Keratinocyte (primary cell): Measurements from ENCODE around the gene NKD1. TPM values are rescaled to one million over a fixed set of nuclear protein-coding genes. Genes with fewer than 3 reads are reported as not detected.

Experiments used
- DNase-seq: peaks from one replicate; pipeline ENCODE4 v3.0.0-alpha.2; 2011; ENCODE audit warnings: low read depth, missing footprints, low spot score
- FAIRE-seq: peaks from 2 replicates; lab custom pipeline; 2011; peaks lifted over from hg19 to GRCh38; lab: Jason Lieb, UNC
- H2AFZ ChIP-seq: 2 replicates; pipeline ENCODE4 v1.6.0; 2012; ENCODE audit warnings: low read length, control low read depth, inconsistent platforms; ENCODE audit not compliant: control insufficient read depth
- H3K27ac ChIP-seq: 2 replicates; pipeline ENCODE4 v1.5.1; 2011; ENCODE audit warnings: low read length; ENCODE audit not compliant: control insufficient read depth, insufficient read depth
- H3K27me3 ChIP-seq: 3 replicates; pipeline ENCODE4 v1.6.0; 2011; ENCODE audit warnings: low read length; ENCODE audit not compliant: control insufficient read depth, insufficient read depth; ENCODE audit errors: extremely low read depth
- H3K36me3 ChIP-seq, 2 experiments: 2 replicates in 1 of 2; 3 replicates in 1 of 2; pipeline ENCODE4 v1.5.1; 2011; ENCODE audit warnings: low read length in 2 of 2, mild to moderate bottlenecking in 1 of 2; ENCODE audit not compliant: control insufficient read depth in 2 of 2, insufficient read depth in 2 of 2; ENCODE audit errors: extremely low read depth in 1 of 2
- H3K4me1 ChIP-seq: 3 replicates; pipeline ENCODE4 v1.5.1; 2011; ENCODE audit warnings: low read length; ENCODE audit not compliant: control insufficient read depth, insufficient read depth; ENCODE audit errors: extremely low read depth
- H3K4me2 ChIP-seq: 3 replicates; pipeline ENCODE4 v1.6.0; 2011; ENCODE audit warnings: low read depth, low read length; ENCODE audit not compliant: control insufficient read depth, insufficient read depth; ENCODE audit errors: extremely low read depth
- H3K4me3 ChIP-seq, 3 experiments: fragments of 200-600 bp in 1 of 3; sonication (generic) in 1 of 3; 2 replicates in 2 of 3; 3 replicates in 1 of 3; pipeline ENCODE4 v1.5.1; 2011 to 2016; ENCODE audit warnings: low read length in 3 of 3, mild to moderate bottlenecking in 3 of 3, control low read depth in 2 of 3, inconsistent platforms in 1 of 3, low read depth in 1 of 3, mixed read lengths in 1 of 3, mixed run types in 1 of 3, moderate library complexity in 1 of 3; ENCODE audit not compliant: control insufficient read depth in 2 of 3, insufficient read depth in 2 of 3; ENCODE audit errors: extremely low read depth in 1 of 3
- H3K79me2 ChIP-seq: 2 replicates; pipeline ENCODE4 v1.6.0; 2012; ENCODE audit warnings: low read length; ENCODE audit not compliant: control insufficient read depth, insufficient read depth
- H3K9ac ChIP-seq: 3 replicates; pipeline ENCODE4 v1.6.0; 2011; ENCODE audit warnings: low read length; ENCODE audit not compliant: control insufficient read depth, insufficient read depth; ENCODE audit errors: extremely low read depth
- H3K9me1 ChIP-seq: 3 replicates; pipeline ENCODE4 v1.6.0; 2011; ENCODE audit warnings: low read length; ENCODE audit not compliant: control insufficient read depth, insufficient read depth; ENCODE audit errors: extremely low read depth
- H3K9me3 ChIP-seq: 2 replicates; pipeline ENCODE4 v1.5.1; 2012; ENCODE audit warnings: low read depth, low read length; ENCODE audit not compliant: control insufficient read depth
- H4K20me1 ChIP-seq: 3 replicates; pipeline ENCODE4 v1.6.0; 2011; ENCODE audit warnings: low read length; ENCODE audit not compliant: control insufficient read depth, insufficient read depth; ENCODE audit errors: extremely low read depth
- EZH2 ChIP-seq: IDR thresholded peaks from one replicate; pipeline ENCODE4 v1.6.1; 2012; ENCODE audit warnings: inconsistent platforms, mild to moderate bottlenecking, low read length, moderate library complexity
- dilution Hi-C: fragments of 300-500 bp; cut with MboI; formaldehyde crosslinking; loops from one replicate; pipeline ENCODE4 v1.7.0; 2020; ENCODE audit warnings: low sequenced_read_pairs; ENCODE audit not compliant: extremely low pct_ligation_motif_present
- polyA plus RNA-seq, 5 experiments: library from polyadenylated mRNA; depleted of rRNA in 3 of 5; stranded (reverse) in 3 of 5; stranded (forward) in 1 of 5; unstranded in 1 of 5; fragments of >200 nt; gene quantifications; 1 replicate in 1 of 5; 2 replicates in 3 of 5; 3 replicates in 1 of 5; pipeline versions ENCODE4 v1.2.1 to v1.2.3, GENCODE V29; 2011 to 2012; ENCODE audit warnings: missing spikeins in 2 of 5, low read depth in 1 of 5, low replicate concordance in 1 of 5
- TF ChIP-seq, protein P1 (sequence below), 3 experiments: IDR thresholded peaks in 1 of 3; conservative IDR thresholded peaks in 1 of 3; optimal IDR thresholded peaks in 1 of 3; 2 replicates in 2 of 3; 3 replicates in 1 of 3; pipeline versions ENCODE3 to v1.5.1; 2011; ENCODE audit warnings: low read length in 3 of 3, mild to moderate bottlenecking in 3 of 3, moderate library complexity in 2 of 3, control low read depth in 1 of 3, inconsistent platforms in 1 of 3; ENCODE audit not compliant: insufficient read depth in 2 of 3; ENCODE audit errors: extremely low read depth in 1 of 3

Gene NKD1
- polyA plus RNA-seq, 1 donor (not counting 4 experiments of a cell fraction or from before 2014, with no cell fraction given) = 0.62 TPM

DNA sequence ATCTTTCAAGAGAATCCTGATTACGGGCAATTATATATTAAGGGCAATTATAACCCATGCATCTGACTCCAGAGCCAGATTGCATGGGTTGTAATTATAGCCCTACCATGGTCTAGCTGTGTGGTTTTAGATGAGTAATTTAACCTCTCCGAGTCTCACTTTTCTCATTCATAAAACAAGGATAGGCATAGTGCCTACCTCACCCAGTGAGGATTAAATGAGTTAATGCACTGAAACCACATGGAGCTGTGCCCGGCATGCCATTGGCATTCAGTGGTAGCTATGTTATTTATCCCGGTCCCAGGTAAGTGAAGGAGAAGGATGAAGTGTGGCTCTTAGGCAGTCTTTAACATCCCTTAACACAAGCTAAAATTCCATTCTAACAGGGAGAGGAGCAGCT, 126.6 kb downstream of the NKD1 start:
- Histone ChIP-seq H3K4me3 (no peak overlapping the region), H3K36me3 (no peaks in the 10 kb centered on the region), H3K27ac (no peak overlapping the region), H3K9ac (no peak overlapping the region), H2AFZ (no peak overlapping the region), H3K9me3 (peaks cover 9% of the 10 kb centered on the region), H3K79me2 (no peaks in the 10 kb centered on the region), H3K9me1 (no peaks in the 10 kb centered on the region), H4K20me1 (no peaks in the 10 kb centered on the region), H3K4me2 (no peak overlapping the region), H3K27me3 (no peaks in the 10 kb centered on the region), H3K4me1 (no peaks in the 10 kb centered on the region)
- dilution Hi-C loops = no loop called here
- FAIRE-seq (no peak), DNase-seq (no peak)
- TF ChIP-seq, protein P1, sequence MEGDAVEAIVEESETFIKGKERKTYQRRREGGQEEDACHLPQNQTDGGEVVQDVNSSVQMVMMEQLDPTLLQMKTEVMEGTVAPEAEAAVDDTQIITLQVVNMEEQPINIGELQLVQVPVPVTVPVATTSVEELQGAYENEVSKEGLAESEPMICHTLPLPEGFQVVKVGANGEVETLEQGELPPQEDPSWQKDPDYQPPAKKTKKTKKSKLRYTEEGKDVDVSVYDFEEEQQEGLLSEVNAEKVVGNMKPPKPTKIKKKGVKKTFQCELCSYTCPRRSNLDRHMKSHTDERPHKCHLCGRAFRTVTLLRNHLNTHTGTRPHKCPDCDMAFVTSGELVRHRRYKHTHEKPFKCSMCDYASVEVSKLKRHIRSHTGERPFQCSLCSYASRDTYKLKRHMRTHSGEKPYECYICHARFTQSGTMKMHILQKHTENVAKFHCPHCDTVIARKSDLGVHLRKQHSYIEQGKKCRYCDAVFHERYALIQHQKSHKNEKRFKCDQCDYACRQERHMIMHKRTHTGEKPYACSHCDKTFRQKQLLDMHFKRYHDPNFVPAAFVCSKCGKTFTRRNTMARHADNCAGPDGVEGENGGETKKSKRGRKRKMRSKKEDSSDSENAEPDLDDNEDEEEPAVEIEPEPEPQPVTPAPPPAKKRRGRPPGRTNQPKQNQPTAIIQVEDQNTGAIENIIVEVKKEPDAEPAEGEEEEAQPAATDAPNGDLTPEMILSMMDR (optimal IDR thresholded peaks at IDR 0.05 in 1 of 3, IDR thresholded peaks at IDR 0.05 in 1 of 3, conservative IDR thresholded peaks at IDR 0.05 in 1 of 3; ENCODE audit: extremely low read depth in 1 of 3, insufficient read depth in 2 of 3, low read length in 3 of 3) = no peak
- TF ChIP-seq EZH2 = no peak

DNA sequence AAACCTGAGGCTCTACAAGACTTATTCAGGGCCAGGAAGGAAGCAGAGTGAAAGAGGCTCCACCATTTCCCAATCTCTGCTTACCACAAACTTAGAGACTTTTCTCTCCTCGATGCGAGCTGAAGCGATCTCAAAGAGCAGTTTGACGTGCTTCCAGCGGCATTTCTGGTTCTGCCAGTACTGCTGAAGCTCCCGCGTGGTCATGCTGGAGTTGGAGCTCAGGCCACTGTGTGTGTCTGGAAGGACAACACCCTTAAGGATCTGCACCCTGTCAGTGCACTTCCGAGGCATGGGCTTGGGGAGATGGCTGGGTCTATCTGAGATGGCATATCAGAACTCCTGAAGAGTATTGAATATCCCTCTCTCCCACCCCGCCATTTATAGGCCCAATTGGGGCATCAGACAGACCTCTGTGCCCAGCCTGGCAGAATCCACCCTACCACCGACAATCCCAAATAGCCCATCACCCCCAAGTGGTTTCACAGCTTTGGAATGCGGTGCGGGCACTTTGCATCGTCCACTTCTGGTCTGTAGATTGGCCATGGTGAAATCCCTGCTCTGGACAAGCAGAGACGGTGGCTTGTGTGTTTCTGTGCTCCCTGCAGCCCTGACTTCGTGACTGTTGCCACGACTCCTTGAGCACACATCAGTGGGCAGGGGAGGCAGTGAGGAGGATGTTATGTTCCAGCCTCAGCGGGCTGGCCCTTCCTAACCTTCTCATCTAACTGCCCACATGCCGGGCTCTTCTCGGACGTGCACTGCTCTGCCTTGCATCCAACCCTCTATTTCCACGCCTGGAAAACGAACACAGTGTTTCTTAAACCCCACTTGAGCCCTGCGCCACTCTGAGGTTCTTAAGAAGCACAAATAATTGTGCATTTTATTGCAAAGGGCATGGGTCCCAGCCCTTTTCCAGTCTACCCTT, 127.8 kb downstream of the NKD1 start:
- TF ChIP-seq, protein P1 (optimal IDR thresholded peaks at IDR 0.05 in 1 of 3, IDR thresholded peaks at IDR 0.05 in 1 of 3, conservative IDR thresholded peaks at IDR 0.05 in 1 of 3; ENCODE audit: extremely low read depth in 1 of 3, insufficient read depth in 2 of 3, low read length in 3 of 3) = no peak
- no peak for TF ChIP-seq EZH2
- Histone ChIP-seq H2AFZ (no peak overlapping the region), H3K9me1 (no peaks in the 10 kb centered on the region), H3K27me3 (no peaks in the 10 kb centered on the region), H3K4me1 (no peaks in the 10 kb centered on the region), H3K4me2 (no peak overlapping the region), H3K9me3 (peaks cover 9% of the 10 kb centered on the region), H4K20me1 (no peaks in the 10 kb centered on the region), H3K36me3 (no peaks in the 10 kb centered on the region), H3K27ac (no peak overlapping the region), H3K4me3 (no peak overlapping the region), H3K79me2 (no peaks in the 10 kb centered on the region), H3K9ac (no peak overlapping the region)
- dilution Hi-C loops = no loop called here
- FAIRE-seq (no peak), DNase-seq (no peak)
